HG03342 (cell line): Measurements from ENCODE around the gene COL9A2.

Source experiments
- ATAC-seq: cut with Tn5 transposase; IDR thresholded peaks from one replicate; pipeline ENCODE4 v1.9.1; 2021; ENCODE audit warnings: mild to moderate bottlenecking, moderate library complexity; ENCODE audit not compliant: unreplicated experiment

The COL9A2 gene

GRCh38 chr1:40305451-40305850 is 11.6 kb downstream of the COL9A2 start:
- no peak for ATAC-seq

DNA sequence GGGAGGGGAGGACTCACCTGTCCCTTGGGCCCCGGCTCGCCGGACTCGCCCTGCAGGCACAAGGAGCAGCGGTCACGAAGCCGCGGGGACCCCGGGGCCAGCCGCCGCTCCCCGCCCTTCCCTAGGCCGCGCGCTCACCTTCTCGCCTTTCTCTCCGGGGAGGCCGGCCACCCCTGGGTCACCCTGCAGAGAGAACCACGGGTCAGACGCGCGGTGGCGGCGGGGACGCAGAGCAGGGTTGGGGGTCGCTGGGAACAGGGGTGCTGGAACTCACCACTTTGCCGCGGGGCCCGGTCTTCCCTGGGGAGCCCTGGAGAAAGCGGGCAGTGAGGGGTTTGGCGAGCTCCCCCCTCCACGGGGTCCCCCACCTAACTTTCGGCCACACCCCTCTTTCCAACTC is 13.3 kb downstream of the COL9A2 start:
- ATAC-seq: no peak

DNA sequence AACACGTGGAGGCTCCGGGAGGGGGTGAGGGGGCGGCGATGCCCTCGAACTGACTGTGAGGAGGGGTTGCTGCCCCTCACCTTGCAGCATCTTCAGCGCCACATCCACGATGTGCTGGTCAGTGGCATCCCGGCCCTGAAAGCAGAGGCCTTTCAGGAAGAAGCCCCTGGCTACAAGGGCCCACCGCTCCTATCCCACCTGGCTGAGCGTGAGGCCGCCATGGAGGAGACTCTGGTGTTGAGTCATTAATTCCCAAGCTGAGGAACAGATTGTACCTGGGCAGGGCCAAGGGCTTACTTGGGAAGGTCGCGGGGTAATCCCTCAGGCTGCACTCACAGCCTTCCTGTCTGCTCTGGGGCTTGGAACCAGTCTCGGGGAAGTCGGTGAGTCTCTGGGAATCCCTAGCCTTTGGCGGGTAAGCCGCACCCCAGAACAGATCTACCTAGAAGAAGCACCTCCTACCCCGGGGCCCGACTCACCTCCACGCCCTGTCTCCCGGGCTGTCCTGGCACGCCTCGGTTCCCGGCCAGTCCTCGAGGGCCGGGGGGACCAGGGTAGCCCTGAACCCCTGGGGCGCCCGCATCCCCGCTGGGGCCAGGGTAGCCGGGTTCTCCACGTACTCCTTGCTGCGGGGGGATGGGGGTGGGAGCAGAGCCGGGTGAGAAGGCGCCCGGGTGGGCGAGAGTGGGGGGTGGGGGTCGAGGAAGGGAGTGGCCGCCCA is 13.9 kb downstream of the COL9A2 start:
- no peak for ATAC-seq

DNA sequence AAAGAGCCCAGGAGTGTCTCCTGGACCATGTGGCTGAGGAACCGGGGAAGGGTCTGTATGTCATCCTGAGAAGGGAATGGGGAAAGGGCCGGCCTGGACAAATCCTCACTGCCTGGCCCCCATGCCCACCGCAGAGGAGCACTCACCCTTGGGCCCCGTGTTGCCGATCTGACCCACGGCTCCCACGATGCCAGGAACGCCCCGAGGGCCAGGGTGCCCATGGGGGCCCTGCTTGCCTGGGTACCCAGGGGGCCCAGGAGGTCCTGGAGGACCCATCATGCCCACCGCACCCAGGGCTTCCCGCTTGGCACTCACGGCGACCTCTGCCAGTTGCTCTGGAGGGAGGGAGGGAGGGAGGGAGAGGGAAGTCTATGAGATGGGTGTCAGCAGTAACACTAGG is 14.6 kb downstream of the COL9A2 start:
- ATAC-seq: no peak

DNA sequence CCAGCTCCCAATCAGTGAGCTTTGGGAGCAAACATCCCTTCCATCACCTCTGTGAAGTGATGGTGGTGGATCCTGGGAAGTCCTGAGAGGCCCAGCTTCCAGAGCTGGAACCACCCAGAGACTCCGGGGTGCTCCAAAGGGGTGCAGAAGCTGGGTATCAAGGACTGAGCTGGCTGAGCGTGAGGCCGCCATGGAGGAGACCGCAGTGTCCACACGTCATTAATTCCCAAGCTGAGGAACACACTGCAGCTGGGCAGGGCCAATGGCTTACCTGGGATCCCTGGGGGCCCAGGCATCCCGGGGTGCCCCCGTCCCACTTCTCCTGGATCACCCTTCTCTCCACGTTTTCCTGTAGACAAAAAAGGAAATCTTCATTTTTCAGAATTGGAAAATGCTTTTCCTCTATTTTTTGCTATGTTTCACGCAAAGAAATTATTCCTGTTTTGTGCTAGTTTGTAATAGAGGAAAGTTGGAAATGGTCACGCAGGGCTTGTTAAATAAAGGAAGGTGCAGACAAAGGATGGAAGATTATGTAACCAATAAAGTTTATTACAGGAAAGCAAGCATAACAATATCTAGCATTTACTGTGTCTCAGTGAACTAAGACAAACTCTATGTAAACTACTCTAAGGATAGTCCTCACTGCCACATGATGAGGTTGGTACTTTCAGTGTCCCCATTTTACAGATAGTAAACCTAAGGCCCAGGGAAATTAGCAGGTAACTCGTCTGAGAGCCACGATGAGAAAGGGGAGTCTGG is 15.4 kb downstream of the COL9A2 start:
- ATAC-seq: no peak

GRCh38 chr1:40301066-40301465 is 16.0 kb downstream of the COL9A2 start:
- no peak for ATAC-seq

DNA sequence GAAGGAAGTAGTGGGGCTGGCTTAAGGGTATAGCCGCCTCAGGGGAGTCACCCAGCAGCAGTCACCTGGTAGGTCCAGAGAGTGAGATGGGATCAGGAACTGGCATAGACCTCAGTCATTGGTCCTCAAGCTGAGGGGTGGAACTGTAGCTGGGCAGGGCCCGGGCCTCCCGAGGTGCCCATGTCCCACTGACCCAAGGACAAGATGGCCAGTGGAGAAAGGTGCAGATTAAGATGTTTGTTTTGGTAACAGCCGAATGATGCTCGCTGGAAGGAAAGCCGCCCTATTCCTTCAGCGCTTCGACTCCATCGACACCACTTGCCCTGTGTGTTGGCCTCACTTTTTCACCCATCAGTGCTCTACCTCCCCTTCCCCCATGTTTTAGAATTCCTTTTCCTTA is 16.4 kb downstream of the COL9A2 start:
- ATAC-seq: no peak

GRCh38 chr1:40300249-40300567 is 16.9 kb downstream of the COL9A2 start:
- no peak for ATAC-seq

GRCh38 chr1:40299366-40300248 is 17.5 kb downstream of the COL9A2 start:
- no peak for ATAC-seq

- no peak for ATAC-seq
Measured at GRCh38 chr1:40291293-40291692, 25.8 kb downstream of the COL9A2 start.

GRCh38 chr1:40281853-40282252 is 35.2 kb downstream of the COL9A2 start:
- no peak for ATAC-seq

DNA sequence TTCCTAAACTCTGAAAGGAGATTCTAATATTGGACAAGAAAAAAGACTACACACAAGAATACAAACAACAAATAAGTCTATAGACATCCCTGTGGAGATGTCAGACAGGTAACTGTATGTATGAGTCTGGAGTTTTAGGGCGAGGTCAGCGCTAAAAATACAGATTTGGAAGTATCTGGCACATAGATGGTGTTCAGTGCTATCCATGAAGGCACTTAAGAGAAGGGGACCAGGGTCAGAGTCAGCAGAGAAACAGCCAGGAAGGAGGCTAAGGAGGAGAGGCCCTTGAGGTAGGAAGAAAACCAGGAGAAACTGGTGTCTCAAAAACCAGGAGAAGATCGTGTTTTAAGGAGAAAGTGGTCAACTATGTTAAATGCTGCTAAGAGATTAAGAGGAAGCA is 41.0 kb downstream of the COL9A2 start:
- no peak for ATAC-seq

GRCh38 chr1:40274331-40274730 is 42.8 kb downstream of the COL9A2 start:
- ATAC-seq: no peak

- ATAC-seq: no peak
Measured at GRCh38 chr1:40273547-40274166, 43.4 kb downstream of the COL9A2 start.

DNA sequence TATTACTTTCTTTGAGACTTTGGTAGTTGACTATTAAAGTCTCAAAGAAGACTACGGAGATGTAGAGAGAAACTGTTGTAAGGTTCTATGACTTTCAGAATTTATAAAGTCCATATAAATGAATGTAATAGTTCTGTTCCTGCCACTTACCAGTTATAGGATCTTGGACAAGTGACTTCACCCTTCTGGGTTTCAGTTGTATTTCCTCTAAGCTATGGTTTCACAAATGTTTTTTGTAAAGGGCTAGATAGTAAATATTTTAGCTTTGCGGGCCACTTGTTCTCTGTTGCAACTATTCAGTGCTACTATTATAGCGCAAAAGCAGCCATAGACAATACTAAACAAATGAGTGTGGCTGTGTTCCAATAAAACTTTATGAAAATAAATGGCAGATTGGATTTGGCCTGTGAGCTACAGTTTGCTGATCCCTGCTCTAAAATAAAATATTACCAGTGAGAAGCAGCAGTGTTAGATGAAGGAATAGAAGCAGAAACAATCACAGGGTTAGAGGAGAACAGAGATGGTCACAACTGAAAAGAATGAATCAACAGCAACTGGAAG is 44.4 kb downstream of the COL9A2 start:
- no peak for ATAC-seq

- ATAC-seq: no peak
Measured at GRCh38 chr1:40270152-40270834, 46.8 kb downstream of the COL9A2 start.

DNA sequence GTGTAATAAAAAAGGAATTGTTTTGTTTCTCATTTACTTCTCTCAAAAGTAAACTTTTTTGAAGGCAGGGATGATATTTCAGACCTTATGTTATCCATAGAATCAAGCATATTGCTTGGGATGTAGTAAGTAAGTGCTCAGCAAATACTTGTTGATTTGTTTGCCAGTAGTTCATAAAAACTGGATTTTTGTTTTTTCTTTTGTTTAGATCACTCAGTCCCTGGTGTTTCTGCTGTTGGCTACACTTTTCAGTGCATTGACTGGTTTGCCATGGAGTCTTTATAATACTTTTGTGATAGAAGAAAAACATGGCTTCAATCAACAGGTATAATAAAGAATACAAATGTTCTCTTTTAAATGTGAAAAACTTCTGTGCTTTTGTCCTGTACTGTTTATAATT is 48.9 kb downstream of the COL9A2 start:
- no peak for ATAC-seq

- ATAC-seq: no peak
Measured at GRCh38 chr1:40267767-40268187, 49.3 kb downstream of the COL9A2 start.

- ATAC-seq: no peak
Measured at GRCh38 chr1:40266786-40267535, 50.1 kb downstream of the COL9A2 start.

DNA sequence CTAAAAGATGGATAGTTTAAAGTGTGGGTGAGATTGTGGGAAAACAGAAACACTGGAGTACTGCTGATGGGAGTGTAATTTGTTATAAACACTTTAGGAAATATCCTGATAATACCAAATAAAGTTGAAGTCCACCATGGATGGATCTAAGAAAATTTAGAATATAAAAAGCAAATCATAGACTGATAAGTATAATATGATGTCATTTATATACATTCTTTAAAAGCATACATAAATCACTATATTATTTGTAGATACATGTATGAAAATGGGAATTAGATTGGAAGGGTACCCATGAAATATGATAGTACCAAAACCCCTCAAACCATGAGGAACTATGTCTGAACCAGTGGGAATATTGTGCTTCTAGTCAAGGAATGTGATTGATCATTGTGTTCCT is 51.2 kb downstream of the COL9A2 start:
- ATAC-seq: no peak
